Naive B cell (primary cell): ENCODE results near the gene LRRK1. TPM values are rescaled to one million over a fixed set of nuclear protein-coding genes. Genes with fewer than 3 reads are reported as not detected.

Source experiments
- ATAC-seq, 2 donors: fragments of 150-1000 bp; cut with Tn5 transposase; 2 replicates each; pipeline ENCODE4 v1.10.0; 2021; ENCODE audit warnings: low read depth in 2 of 2, mild to moderate bottlenecking in 2 of 2, moderate library complexity in 2 of 2
- DNase-seq: peaks from one replicate; pipeline ENCODE4 v3.0.0; 2022
- H3K27ac Mint-ChIP-seq, 6 donors: one replicate each; pipeline ENCODE4 v1.8.0; 2020 to 2022; ENCODE audit warnings: mild to moderate bottlenecking in 6 of 6, mixed read lengths in 6 of 6, moderate library complexity in 5 of 6, inconsistent platforms in 2 of 6
- H3K27me3 Mint-ChIP-seq, 3 donors: one replicate each; pipeline ENCODE4 v1.8.0; 2021 to 2022; ENCODE audit warnings: mixed read lengths in 3 of 3, mild to moderate bottlenecking in 1 of 3
- H3K36me3 Mint-ChIP-seq, 2 donors: one replicate each; pipeline ENCODE4 v1.8.0; 2020 to 2022; ENCODE audit warnings: mixed read lengths in 2 of 2, inconsistent platforms in 1 of 2, mild to moderate bottlenecking in 1 of 2
- H3K4me1 Mint-ChIP-seq, 3 donors: one replicate each; pipeline ENCODE4 v1.8.0; 2020 to 2022; ENCODE audit warnings: mixed read lengths in 3 of 3, inconsistent platforms in 1 of 3, mild to moderate bottlenecking in 1 of 3, moderate library complexity in 1 of 3
- H3K4me3 Mint-ChIP-seq, 8 donors: one replicate each; pipeline ENCODE4 v1.8.0; 2020 to 2022; ENCODE audit warnings: mild to moderate bottlenecking in 8 of 8, mixed read lengths in 8 of 8, moderate library complexity in 8 of 8, inconsistent platforms in 2 of 8
- H3K9me3 Mint-ChIP-seq, 7 donors: one replicate each; pipeline ENCODE4 v1.8.0; 2020 to 2022; ENCODE audit warnings: mixed read lengths in 7 of 7, mild to moderate bottlenecking in 5 of 7, inconsistent platforms in 2 of 7, moderate library complexity in 1 of 7
- polyA plus RNA-seq, 6 donors: library from polyadenylated mRNA; unstranded; fragments of 300-500 nt; fragmentation: Illumina TruSeq; gene quantifications; one replicate each; pipeline ENCODE4 v1.2.3, GENCODE V29; 2021; ENCODE audit warnings: low read depth in 6 of 6

The LRRK1 gene
- polyA plus RNA-seq, 6 donors from 2014 or later, result 3.4 to 10.3 (median 6.0) TPM

- no peaks in the 10 kb centered on the region for H3K36me3 Mint-ChIP-seq
- no peak overlapping the region for H3K27ac Mint-ChIP-seq
- H3K9me3 Mint-ChIP-seq, result no peaks in the 10 kb centered on the region
- H3K4me1 Mint-ChIP-seq, result peaks cover 5 to 13% (median 10%) of the 10 kb centered on the region in 3 donors
- no peak for ATAC-seq
- peaks cover 76 to 87% (median 86%) of the 10 kb centered on the region in 3 donors for H3K27me3 Mint-ChIP-seq
- peak overlapping the region in 7 of 8 donors; percentile 42 to 80 (median 61) for H3K4me3 Mint-ChIP-seq
- DNase-seq, result no peak
Observed at GRCh38 chr15:100880897-100881242, 38.3 kb upstream of the LRRK1 start.

DNA sequence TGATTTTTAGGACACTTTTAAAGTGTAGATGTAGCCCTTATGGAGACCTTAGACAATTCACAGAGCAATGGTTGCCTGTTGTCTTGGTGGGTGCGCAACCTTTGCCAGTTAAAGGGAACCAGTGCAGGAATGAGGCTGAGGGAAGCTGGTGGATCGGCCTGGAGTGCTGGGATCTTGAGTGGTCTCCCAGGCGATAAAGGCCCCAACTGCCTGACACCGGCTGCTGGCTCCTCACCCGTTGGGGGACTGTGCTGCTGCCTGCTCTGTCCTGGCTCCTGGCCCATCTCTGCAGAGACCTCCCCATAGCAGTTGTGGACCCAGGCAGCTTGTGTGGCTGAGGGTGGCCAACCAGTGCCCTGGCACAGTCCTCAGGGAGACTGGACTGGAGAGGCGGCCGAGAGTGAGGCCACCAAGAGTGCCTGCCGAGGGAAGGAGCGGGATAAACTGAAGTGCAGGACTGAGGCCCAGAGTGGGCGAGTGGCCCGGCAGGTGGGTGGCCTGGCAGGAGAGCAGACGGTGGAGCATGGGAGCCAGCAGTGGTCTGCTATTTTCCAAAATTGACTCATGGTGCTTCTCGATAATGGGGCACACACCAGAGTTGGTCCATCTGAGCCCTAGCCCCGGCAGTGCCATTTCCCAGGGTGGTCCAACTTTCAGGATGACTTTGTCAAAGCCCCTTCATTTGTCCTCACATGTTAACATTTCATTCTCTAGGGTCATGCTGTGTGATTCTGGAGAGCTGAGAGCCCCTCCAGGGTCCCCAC lies 37.4 kb upstream of the LRRK1 start:
- H3K4me1 Mint-ChIP-seq, result peaks cover 5 to 13% (median 10%) of the 10 kb centered on the region in 3 donors
- H3K27me3 Mint-ChIP-seq, result peaks cover 73 to 87% (median 86%) of the 10 kb centered on the region in 3 donors
- H3K9me3 Mint-ChIP-seq, result no peaks in the 10 kb centered on the region
- ATAC-seq (no peak), DNase-seq (no peak)
- H3K36me3 Mint-ChIP-seq, result no peaks in the 10 kb centered on the region
- H3K4me3 Mint-ChIP-seq, result peak overlapping the region in 4 of 8 donors; percentile 41 to 71 (median 51)
- H3K27ac Mint-ChIP-seq, result peak overlapping the region in 1 of 6 donors; percentile 22

GRCh38 chr15:100885116-100885515 lies 34.0 kb upstream of the LRRK1 start:
- no peak for ATAC-seq
- Mint-ChIP-seq H3K27ac (no peak overlapping the region), H3K36me3 (no peaks in the 10 kb centered on the region), H3K9me3 (no peaks in the 10 kb centered on the region), H3K4me1 (peaks cover 5 to 9% (median 8%) of the 10 kb centered on the region in 3 donors), H3K4me3 (no peak overlapping the region), H3K27me3 (peaks cover 67 to 82% (median 76%) of the 10 kb centered on the region in 3 donors)
- DNase-seq, result no peak

GRCh38 chr15:100885811-100886210 lies 33.3 kb upstream of the LRRK1 start:
- H3K9me3 Mint-ChIP-seq, result no peaks in the 10 kb centered on the region
- peaks cover 72 to 78% (median 72%) of the 10 kb centered on the region in 3 donors for H3K27me3 Mint-ChIP-seq
- peaks cover 0 to 2% (median under 1%) of the 10 kb centered on the region in 3 donors for H3K4me1 Mint-ChIP-seq
- H3K4me3 Mint-ChIP-seq, result no peak overlapping the region
- H3K36me3 Mint-ChIP-seq, result no peaks in the 10 kb centered on the region
- ATAC-seq (no peak), DNase-seq (no peak)
- H3K27ac Mint-ChIP-seq, result peak overlapping the region in 1 of 6 donors; percentile 45

DNA sequence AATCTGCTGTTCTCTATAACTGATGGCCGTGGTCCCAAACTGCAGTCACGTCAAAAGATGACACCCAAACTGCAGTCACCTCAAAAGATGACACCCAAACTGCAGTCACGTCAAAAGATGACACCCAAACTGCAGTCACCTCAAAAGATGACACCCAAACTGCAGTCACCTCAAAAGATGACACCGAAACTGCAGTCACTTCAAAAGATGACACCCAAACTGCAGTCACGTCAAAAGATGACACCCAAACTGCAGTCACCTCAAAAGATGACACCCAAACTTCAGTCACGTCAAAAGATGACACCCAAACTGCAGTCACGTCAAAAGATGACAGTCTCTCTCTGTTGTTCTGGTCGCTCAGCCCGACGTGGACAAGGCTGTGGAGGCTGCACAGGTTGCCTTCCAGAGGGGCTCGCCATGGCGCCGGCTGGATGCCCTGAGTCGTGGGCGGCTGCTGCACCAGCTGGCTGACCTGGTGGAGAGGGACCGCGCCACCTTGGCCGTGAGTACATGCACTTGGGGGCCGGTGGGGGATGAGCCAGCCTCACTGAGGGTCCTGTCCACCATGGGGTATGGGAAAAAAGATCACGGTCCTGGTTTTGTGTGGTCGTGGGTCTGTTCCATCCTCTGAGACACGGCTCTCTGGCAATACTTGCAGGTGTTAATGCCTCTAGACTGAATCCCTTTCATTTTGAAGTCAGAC lies 31.8 kb upstream of the LRRK1 start:
- Mint-ChIP-seq H3K27ac (no peak overlapping the region), H3K9me3 (no peaks in the 10 kb centered on the region), H3K27me3 (peaks cover 66 to 76% (median 67%) of the 10 kb centered on the region in 3 donors), H3K36me3 (no peaks in the 10 kb centered on the region), H3K4me1 (no peaks in the 10 kb centered on the region), H3K4me3 (no peak overlapping the region)
- DNase-seq (no peak), ATAC-seq (no peak)

DNA sequence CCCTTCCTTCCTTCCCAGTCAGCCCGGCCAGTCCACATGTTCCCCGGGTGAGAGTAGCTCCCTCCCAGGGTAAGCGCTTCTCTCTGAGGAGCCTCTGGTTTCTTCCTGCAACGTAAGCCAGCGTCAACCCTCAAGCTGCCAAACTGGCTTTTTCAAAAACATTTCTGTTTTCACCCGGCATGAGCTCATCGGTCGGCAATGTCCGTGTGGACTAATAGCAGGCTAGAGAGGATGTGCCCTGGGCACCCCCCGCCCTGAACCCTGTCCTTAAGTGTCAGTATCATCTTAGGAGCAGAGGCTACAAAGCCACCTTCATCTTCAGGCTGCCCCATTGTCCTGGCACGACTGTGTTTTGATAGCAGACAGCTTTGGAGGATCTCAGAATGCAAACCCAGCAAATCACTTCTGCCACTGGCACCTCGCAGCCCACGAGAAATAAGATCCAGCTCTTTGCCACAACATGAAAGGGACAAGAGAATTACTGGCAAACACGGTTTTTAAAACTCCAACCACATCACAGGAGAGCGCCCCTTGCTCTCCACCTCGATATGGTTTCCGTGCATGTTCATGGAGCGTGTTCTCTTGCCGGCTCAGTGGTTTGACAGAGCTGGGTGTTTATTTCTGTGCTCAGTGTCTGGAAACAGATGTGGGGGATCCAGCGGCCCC lies 29.6 kb upstream of the LRRK1 start:
- H3K4me1 Mint-ChIP-seq, result no peaks in the 10 kb centered on the region
- ATAC-seq, result no peak
- H3K4me3 Mint-ChIP-seq, result no peak overlapping the region
- no peaks in the 10 kb centered on the region for H3K36me3 Mint-ChIP-seq
- DNase-seq, result no peak
- peak overlapping the region in 1 of 6 donors; percentile 27 for H3K27ac Mint-ChIP-seq
- peaks cover 64 to 76% (median 66%) of the 10 kb centered on the region in 3 donors for H3K27me3 Mint-ChIP-seq
- H3K9me3 Mint-ChIP-seq, result no peaks in the 10 kb centered on the region

- no peak overlapping the region for H3K4me3 Mint-ChIP-seq
- H3K36me3 Mint-ChIP-seq, result no peaks in the 10 kb centered on the region
- H3K9me3 Mint-ChIP-seq, result no peaks in the 10 kb centered on the region
- ATAC-seq, result no peak
- peaks cover 59 to 70% (median 62%) of the 10 kb centered on the region in 3 donors for H3K27me3 Mint-ChIP-seq
- no peaks in the 10 kb centered on the region for H3K4me1 Mint-ChIP-seq
- no peak for DNase-seq
- H3K27ac Mint-ChIP-seq, result no peak overlapping the region
Observed at GRCh38 chr15:100890051-100890720, 29.0 kb upstream of the LRRK1 start.

GRCh38 chr15:100890850-100891249 lies 28.3 kb upstream of the LRRK1 start:
- no peaks in the 10 kb centered on the region for H3K4me1 Mint-ChIP-seq
- no peaks in the 10 kb centered on the region for H3K9me3 Mint-ChIP-seq
- peaks cover 53 to 70% (median 55%) of the 10 kb centered on the region in 3 donors for H3K27me3 Mint-ChIP-seq
- ATAC-seq, result no peak
- H3K27ac Mint-ChIP-seq, result no peak overlapping the region
- DNase-seq, result no peak
- no peaks in the 10 kb centered on the region for H3K36me3 Mint-ChIP-seq
- H3K4me3 Mint-ChIP-seq, result no peak overlapping the region

- no peak for ATAC-seq
- Mint-ChIP-seq H3K4me1 (no peaks in the 10 kb centered on the region), H3K9me3 (no peaks in the 10 kb centered on the region), H3K4me3 (no peak overlapping the region), H3K36me3 (no peaks in the 10 kb centered on the region), H3K27me3 (peaks cover 46 to 66% (median 52%) of the 10 kb centered on the region in 3 donors), H3K27ac (no peak overlapping the region)
- no peak for DNase-seq
Observed at GRCh38 chr15:100891307-100892012, 27.7 kb upstream of the LRRK1 start.

DNA sequence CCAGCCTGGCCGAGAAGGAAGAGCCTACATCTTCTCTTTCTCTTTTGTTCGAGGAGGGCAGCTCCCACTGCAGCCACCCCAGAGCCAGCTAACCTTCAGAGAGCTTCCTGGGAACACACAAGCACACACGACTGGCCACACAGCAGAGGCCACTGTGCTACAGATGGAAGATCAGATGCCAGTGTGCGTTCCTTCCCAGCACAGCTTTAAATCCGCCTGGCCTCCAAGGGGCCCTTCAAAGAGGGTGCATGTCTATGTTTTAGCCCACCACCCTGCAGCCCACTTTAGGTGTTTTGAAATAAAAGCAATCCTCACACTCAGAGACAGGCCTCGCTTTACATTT lies 27.2 kb upstream of the LRRK1 start:
- no peak overlapping the region for H3K27ac Mint-ChIP-seq
- peaks cover 44 to 64% (median 52%) of the 10 kb centered on the region in 3 donors for H3K27me3 Mint-ChIP-seq
- no peaks in the 10 kb centered on the region for H3K4me1 Mint-ChIP-seq
- ATAC-seq (no peak), DNase-seq (no peak)
- H3K4me3 Mint-ChIP-seq, result no peak overlapping the region
- H3K9me3 Mint-ChIP-seq, result no peaks in the 10 kb centered on the region
- H3K36me3 Mint-ChIP-seq, result no peaks in the 10 kb centered on the region

- no peak overlapping the region for H3K4me3 Mint-ChIP-seq
- H3K27ac Mint-ChIP-seq, result no peak overlapping the region
- DNase-seq (no peak), ATAC-seq (no peak)
- H3K36me3 Mint-ChIP-seq, result no peaks in the 10 kb centered on the region
- no peaks in the 10 kb centered on the region for H3K9me3 Mint-ChIP-seq
- H3K4me1 Mint-ChIP-seq, result no peaks in the 10 kb centered on the region
- peaks cover 53 to 74% (median 54%) of the 10 kb centered on the region in 3 donors for H3K27me3 Mint-ChIP-seq
Observed at GRCh38 chr15:100893261-100893963, 25.7 kb upstream of the LRRK1 start.

- H3K9me3 Mint-ChIP-seq, result no peaks in the 10 kb centered on the region
- H3K36me3 Mint-ChIP-seq, result no peaks in the 10 kb centered on the region
- ATAC-seq (no peak), DNase-seq (no peak)
- H3K27me3 Mint-ChIP-seq, result peaks cover 49 to 76% (median 53%) of the 10 kb centered on the region in 3 donors
- no peak overlapping the region for H3K4me3 Mint-ChIP-seq
- no peak overlapping the region for H3K27ac Mint-ChIP-seq
- H3K4me1 Mint-ChIP-seq, result no peaks in the 10 kb centered on the region
Observed at GRCh38 chr15:100893964-100894295, 25.2 kb upstream of the LRRK1 start.
